Heart right ventricle (tissue), 16 donors: ENCODE data around the gene HES4. TPM values are rescaled to one million over a fixed set of nuclear protein-coding genes. Genes with fewer than 3 reads are reported as not detected.

Experiments used
- ATAC-seq, 8 donors: fragments of 200-7000 bp; cut with Tn5 transposase; one replicate each; pipeline ENCODE4 v1.9.1; 2020; ENCODE audit warnings: mild to moderate bottlenecking in 8 of 8, moderate library complexity in 8 of 8, moderate number of reproducible peaks in 1 of 8
- DNase-seq, 2 donors: peaks; one replicate each; pipeline ENCODE4 v3.0.0-alpha.2; 2020
- H3K27ac ChIP-seq, 10 donors: fragments of 200-600 bp; sonication (generic) in 2 of 10; one replicate each; pipeline versions ENCODE4 v1.5.0 to v1.8.0; 2020 to 2022; ENCODE audit warnings: mild to moderate bottlenecking in 3 of 10
- H3K27me3 ChIP-seq, 7 donors: fragments of 200-600 bp; one replicate each; pipeline ENCODE4 v1.8.0; 2021 to 2022; ENCODE audit warnings: mild to moderate bottlenecking in 2 of 7
- H3K36me3 ChIP-seq, 9 donors: fragments of 200-600 bp; sonication (generic) in 1 of 9; one replicate each; pipeline versions ENCODE4 v1.5.0 to v1.8.0; 2020 to 2022; ENCODE audit warnings: mild to moderate bottlenecking in 2 of 9
- H3K4me1 ChIP-seq, 9 donors: fragments of 200-600 bp; sonication (generic) in 1 of 9; one replicate each; pipeline versions ENCODE4 v1.5.0 to v1.8.0; 2020 to 2022; ENCODE audit warnings: mild to moderate bottlenecking in 4 of 9
- H3K4me3 ChIP-seq, 10 donors: fragments of 200-600 bp; sonication (generic) in 2 of 10; one replicate each; pipeline versions ENCODE4 v1.5.0 to v1.8.0; 2020 to 2022; ENCODE audit warnings: mild to moderate bottlenecking in 7 of 10, moderate library complexity in 2 of 10
- H3K9me3 ChIP-seq, 11 donors: fragments of 200-600 bp in 10 of 11; sonication (generic) in 2 of 11; one replicate each; pipeline versions ENCODE4 v1.5.0 to v1.8.0; 2013 to 2022; ENCODE audit warnings: mild to moderate bottlenecking in 2 of 11, control low read depth in 1 of 11, moderate library complexity in 1 of 11
- WGBS, 2 donors: extraction: QIAGEN DNeasy Blood & Tissue Kit; methylation state at CpG; one replicate each; pipeline ENCODE4 v1.1.7; 2013; ENCODE audit warnings: inconsistent platforms in 1 of 2; 5-methylcytosine and 5-hydroxymethylcytosine counted together
- intact Hi-C, 10 donors: fragments of 100-400 bp; cut with DNase I; formaldehyde crosslinking; loops; one replicate each; pipeline versions ENCODE4 v1.11.1 to v1.14.2; 2022
- polyA plus RNA-seq, 2 donors: library from polyadenylated mRNA; stranded (reverse); fragments of 200-250 nt; gene quantifications; one replicate each; pipeline ENCODE4 v1.2.3, GENCODE V29; 2013
- total RNA-seq, 10 donors: library from RNA; stranded (reverse); fragmentation: NEBNext Ultra II Directional in 3 of 10; extraction: Animal tissue kit (Norgen Biotek cat#: 25700) in 3 of 10; gene quantifications; one replicate each; pipeline versions ENCODE4 v1.2.1 to v1.2.4, GENCODE V29; 2021 to 2023
- TF ChIP-seq, protein P1 (sequence below), 9 donors: fragments of 200-600 bp; sonication (generic) in 2 of 9; IDR thresholded peaks; one replicate each; pipeline versions ENCODE4 v1.5.0 to v1.8.0; 2021 to 2022; ENCODE audit warnings: antibody characterized with exemption in 9 of 9, mild to moderate bottlenecking in 5 of 9, moderate library complexity in 1 of 9
- donor health status: Arrhythmogenic right ventricular cardiomyopathy.
- donor health status: ischemic (EF 13 %, LVEDD 7.1; RV severe dilation, severe dysfunction).
- donor health status: healthy with polysubstance abuse.
- donor health status: DM: no; HTN: yes; CAD: no.
- donor health status: DM: no; HTN: no; CAD: no.
- donor health status: ischemic (EF 25% LVEDD 6.9; RV normal size, moderate dysfunction).
- donor health status: ischemic (EF 25% LVEDD 5.7; RV mildly dilated, moderate dysfunction).
- donor health status: healthy.
- donor health status: DM: yes; HTN: yes; CAD: no.
- donor health status: Ischemic cardiomyopathy.
- donor health status: ischemic (EF 35%, LVEDD 5.7; RV mildly dilated, moderate dysfunction).
- donor health status: nonischemic (EF 11% LVEDD 7.7; RV severe dilation, severe dysfunction).
- donor health status: DM: yes; HTN: yes; CAD: no.
- donor health status: PGD.
- donor health status: ischemic (EF 29% LVEDD 5.4; RV normal size, mild dysfunction).
- donor health status: nonischemic (EF 23%, LVEDD 6.1; RV moderate dilation, normal function).

HES4 gene
- total and polyA plus RNA-seq, 12 donors, result 28.5 to 78.1 (median 45.1) TPM

DNA sequence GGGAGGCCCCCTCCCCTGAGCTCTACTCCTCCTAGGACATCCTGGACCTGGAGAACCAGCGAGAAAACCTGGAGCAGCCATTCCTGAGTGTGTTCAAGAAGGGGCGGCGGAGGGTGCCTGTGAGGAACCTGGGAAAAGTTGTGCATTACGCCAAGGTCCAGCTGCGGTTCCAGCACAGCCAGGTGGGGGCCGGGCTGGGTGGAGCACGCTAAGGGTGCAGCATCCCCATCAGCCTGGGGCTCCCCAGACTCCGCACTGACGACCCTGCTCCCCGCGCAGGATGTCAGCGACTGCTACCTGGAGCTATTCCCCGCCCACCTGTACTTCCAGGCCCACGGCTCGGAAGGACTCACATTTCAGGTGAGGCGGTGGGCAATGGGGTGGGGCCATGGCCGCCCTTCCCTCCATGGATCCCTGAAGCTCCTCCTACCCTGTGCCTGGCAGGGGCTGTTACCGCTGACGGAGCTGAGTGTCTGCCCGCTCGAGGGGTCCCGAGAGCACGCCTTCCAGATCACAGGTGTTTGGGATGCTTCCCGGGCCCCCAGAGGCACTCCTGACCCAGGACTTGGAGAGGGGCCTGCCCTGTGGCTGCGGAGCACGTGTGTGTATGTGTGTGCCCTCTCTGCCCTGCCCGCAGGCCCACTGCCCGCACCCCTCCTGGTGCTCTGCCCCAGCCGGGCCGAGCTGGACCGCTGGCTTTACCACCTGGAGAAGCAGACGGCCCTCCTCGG is 29.5 kb downstream of the HES4 start:
- intact Hi-C loops, result no loop called here
- no peaks in the 10 kb centered on the region for H3K36me3 ChIP-seq
- no peaks in the 10 kb centered on the region for H3K9me3 ChIP-seq
- WGBS, 2 donors, result 12 to 14% methylated on average over 32 to 33 of the region's 33 CpGs
- peaks cover 3 to 40% (median 15%) of the 10 kb centered on the region in 9 donors for H3K4me1 ChIP-seq
- no peak overlapping the region for H3K4me3 ChIP-seq
- DNase-seq (no peak), ATAC-seq (peak in 1 of 8 donors; percentile 0)
- TF ChIP-seq, protein P1, sequence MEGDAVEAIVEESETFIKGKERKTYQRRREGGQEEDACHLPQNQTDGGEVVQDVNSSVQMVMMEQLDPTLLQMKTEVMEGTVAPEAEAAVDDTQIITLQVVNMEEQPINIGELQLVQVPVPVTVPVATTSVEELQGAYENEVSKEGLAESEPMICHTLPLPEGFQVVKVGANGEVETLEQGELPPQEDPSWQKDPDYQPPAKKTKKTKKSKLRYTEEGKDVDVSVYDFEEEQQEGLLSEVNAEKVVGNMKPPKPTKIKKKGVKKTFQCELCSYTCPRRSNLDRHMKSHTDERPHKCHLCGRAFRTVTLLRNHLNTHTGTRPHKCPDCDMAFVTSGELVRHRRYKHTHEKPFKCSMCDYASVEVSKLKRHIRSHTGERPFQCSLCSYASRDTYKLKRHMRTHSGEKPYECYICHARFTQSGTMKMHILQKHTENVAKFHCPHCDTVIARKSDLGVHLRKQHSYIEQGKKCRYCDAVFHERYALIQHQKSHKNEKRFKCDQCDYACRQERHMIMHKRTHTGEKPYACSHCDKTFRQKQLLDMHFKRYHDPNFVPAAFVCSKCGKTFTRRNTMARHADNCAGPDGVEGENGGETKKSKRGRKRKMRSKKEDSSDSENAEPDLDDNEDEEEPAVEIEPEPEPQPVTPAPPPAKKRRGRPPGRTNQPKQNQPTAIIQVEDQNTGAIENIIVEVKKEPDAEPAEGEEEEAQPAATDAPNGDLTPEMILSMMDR (IDR thresholded peaks at IDR 0.05), result no peak
- H3K27ac ChIP-seq, result no peak overlapping the region
- H3K27me3 ChIP-seq, result peaks cover 14 to 81% (median 67%) of the 10 kb centered on the region in 7 donors

DNA sequence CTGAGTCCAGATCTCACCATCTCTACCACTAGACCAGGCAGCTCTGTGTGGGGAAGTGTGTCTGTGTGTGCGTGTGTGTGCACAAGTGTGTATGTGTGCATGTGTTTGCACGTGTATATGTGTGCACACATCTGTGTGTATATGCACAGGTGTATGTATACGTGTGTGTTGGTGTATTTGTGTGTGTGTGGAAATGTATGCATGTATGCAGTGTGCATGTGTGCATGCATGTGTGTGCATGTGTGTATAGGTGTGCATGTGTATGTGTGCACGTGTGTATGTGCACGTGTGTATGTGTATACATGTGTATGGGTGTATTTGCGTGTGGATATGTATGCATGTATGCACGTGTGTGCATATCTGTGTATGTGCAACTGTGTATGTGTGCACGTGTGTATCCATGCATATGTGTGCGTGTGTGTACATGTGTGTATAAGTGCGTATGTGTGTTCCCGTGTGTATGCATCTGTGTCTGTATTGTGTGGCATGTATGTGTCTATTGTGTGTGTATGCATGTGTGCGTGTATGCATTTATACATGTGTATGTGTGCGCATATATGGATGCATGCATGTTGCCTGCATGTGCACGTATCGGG is 30.5 kb downstream of the HES4 start:
- no peak overlapping the region for H3K4me3 ChIP-seq
- H3K36me3 ChIP-seq, result no peaks in the 10 kb centered on the region
- H3K27me3 ChIP-seq, result peaks cover 14 to 70% (median 57%) of the 10 kb centered on the region in 7 donors
- TF ChIP-seq, protein P1 (IDR thresholded peaks at IDR 0.05), result no peak
- WGBS, 2 donors, result 82 to 88% methylated on average over 15 of the region's 15 CpGs
- H3K27ac ChIP-seq, result no peak overlapping the region
- no peaks in the 10 kb centered on the region for H3K9me3 ChIP-seq
- DNase-seq (no peak), ATAC-seq (no peak)
- peaks cover 3 to 35% (median 15%) of the 10 kb centered on the region in 9 donors for H3K4me1 ChIP-seq
- intact Hi-C loops, result no loop called here

DNA sequence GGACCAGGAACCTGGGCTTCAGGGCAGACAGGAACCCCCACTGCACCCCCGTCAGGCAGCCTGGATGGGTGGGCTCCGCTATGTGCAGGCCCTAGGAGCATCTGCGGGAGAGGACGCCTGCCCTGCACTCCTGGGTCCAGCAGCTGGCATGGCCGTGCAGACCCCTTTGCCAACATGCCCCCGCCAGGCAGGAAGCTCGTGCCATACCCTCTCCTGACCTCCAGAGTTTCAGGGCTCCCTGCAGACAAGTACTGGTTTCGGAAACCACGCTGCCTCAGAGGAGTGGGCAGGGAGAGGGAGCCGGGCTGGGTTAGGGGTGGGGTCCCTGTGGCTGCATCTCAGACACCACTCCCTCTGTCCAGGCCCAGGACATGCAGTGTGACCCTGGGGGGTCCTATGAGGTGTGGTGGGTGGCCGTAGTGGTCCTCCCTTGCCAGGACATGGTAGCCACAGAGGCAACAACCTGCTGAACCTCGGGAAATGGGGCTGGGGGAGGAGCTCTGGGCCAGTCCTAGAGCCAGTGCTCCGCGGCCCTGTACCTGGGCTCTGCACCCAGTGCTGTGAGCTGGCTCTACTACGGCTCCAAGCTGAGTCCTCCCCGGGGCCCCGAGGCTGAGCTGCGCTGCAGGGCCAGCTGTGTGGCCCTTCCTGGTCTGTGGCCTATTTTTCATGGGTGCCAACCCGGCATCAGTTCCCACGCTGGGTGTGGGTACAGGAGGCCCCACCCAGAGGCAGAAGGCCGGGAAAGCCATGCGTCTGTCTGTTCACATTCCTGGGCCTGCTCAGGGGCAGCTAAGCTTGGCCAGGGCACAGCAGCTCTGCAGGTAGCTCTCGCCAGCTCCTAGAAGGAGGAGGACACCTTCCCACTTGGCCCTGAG is 32.2 kb downstream of the HES4 start:
- H3K36me3 ChIP-seq, result peaks cover 0 to 7% (median 0%) of the 10 kb centered on the region in 9 donors
- ATAC-seq, result no peak
- TF ChIP-seq, protein P1 (IDR thresholded peaks at IDR 0.05), result no peak
- 72 to 74% methylated on average over 23 of the region's 23 CpGs for WGBS, 2 donors
- H3K4me3 ChIP-seq, result peak overlapping the region in 2 of 10 donors; percentile 63 to 76
- intact Hi-C loops, result no loop called here
- H3K9me3 ChIP-seq, result no peaks in the 10 kb centered on the region
- peaks cover 3 to 18% (median 15%) of the 10 kb centered on the region in 9 donors for H3K4me1 ChIP-seq
- H3K27ac ChIP-seq, result no peak overlapping the region
- peaks cover 14 to 54% (median 40%) of the 10 kb centered on the region in 7 donors for H3K27me3 ChIP-seq
- DNase-seq, result no peak

DNA sequence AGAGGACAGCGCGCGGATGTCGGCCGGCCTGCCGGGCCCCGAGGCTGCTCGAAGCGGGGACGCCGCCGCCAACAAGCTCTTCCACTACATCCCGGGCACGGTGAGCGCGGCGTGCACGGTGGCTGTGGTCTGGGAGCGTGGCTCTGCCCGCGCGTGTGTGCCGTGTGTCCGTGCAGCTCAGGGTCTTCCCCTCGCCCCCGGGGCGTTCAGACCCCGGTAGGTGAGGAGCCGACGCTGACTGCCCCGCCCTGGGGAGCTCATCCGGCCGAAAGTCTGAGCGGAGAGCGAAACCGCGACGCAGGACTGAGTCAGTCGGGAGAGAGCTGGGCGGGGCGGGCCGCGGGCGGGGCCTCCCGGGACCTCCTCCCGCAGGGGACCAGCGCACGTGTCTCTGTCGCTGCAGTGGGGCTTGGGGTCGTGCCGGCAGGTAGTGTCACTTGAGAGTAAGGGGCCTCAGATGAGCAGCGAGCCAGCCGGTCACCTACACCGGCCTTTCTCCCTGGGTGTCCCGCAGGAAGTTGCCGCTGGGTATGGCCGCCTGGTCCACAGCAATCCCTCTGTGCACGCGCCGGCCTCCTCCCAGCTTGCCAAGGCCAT is 33.1 kb downstream of the HES4 start:
- intact Hi-C loops, result no loop called here
- 1% methylated on average over 52 to 60 of the region's 60 CpGs for WGBS, 2 donors

More for the DNA sequence above, 33.1 kb downstream of the HES4 start:
- TF ChIP-seq, protein P1 (IDR thresholded peaks at IDR 0.05), result no peak
- peak overlapping the region; percentile 39 to 76 (median 60) for H3K4me3 ChIP-seq
- H3K27ac ChIP-seq, result peak overlapping the region in 6 of 10 donors; percentile 5 to 71 (median 30)
- no peaks in the 10 kb centered on the region for H3K9me3 ChIP-seq
- H3K36me3 ChIP-seq, result peaks cover 0 to 12% (median 0%) of the 10 kb centered on the region in 9 donors
- H3K27me3 ChIP-seq, result peaks cover 14 to 45% (median 31%) of the 10 kb centered on the region in 7 donors
- peak; percentile 25 to 78 (median 67) for ATAC-seq
- peaks cover 3 to 18% (median 15%) of the 10 kb centered on the region in 9 donors for H3K4me1 ChIP-seq
- DNase-seq, result peak; percentile 55 to 71
